22Rv1 (cell line): ENCODE data around the gene FBXO27.

Source experiments
- ZFX ChIP-seq: fragments of 450-650 bp; IDR thresholded peaks from 2 replicates; pipeline ENCODE4 v1.6.1; 2017; ENCODE audit warnings: antibody characterized with exemption, borderline replicate concordance
- TF ChIP-seq, protein P1 (sequence below): fragments of 450-650 bp; IDR thresholded peaks from 2 replicates; pipeline ENCODE4 v1.5.1; 2017; ENCODE audit warnings: mild to moderate bottlenecking

DNA sequence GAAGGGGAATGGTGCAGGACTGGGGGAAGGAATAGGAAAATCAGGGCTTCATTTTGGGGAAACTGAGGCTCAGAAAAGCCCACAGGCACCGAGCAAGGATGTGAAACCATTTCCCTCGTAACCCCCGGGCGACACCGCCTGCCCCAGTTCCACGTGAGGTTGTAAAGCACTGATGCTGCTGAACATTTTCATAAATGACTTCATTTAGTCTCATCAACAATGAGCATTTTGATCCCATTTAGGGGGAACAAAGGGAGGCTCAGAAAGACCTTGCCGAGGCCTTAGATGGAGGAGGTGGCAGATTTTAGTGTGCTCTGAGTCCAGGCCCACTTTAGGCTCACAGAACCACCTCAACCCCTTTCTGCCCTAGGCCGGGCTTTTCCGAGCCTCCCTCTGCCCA, 20.5 kb upstream of the FBXO27 start:
- TF ChIP-seq, protein P1, sequence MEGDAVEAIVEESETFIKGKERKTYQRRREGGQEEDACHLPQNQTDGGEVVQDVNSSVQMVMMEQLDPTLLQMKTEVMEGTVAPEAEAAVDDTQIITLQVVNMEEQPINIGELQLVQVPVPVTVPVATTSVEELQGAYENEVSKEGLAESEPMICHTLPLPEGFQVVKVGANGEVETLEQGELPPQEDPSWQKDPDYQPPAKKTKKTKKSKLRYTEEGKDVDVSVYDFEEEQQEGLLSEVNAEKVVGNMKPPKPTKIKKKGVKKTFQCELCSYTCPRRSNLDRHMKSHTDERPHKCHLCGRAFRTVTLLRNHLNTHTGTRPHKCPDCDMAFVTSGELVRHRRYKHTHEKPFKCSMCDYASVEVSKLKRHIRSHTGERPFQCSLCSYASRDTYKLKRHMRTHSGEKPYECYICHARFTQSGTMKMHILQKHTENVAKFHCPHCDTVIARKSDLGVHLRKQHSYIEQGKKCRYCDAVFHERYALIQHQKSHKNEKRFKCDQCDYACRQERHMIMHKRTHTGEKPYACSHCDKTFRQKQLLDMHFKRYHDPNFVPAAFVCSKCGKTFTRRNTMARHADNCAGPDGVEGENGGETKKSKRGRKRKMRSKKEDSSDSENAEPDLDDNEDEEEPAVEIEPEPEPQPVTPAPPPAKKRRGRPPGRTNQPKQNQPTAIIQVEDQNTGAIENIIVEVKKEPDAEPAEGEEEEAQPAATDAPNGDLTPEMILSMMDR = no peak
- no peak for TF ChIP-seq ZFX
